Measurements from ENCODE around the gene MTRFR. TPM values are rescaled to one million over a fixed set of nuclear protein-coding genes. Genes with fewer than 3 reads are reported as not detected.

MTRFR gene
- polyA plus RNA-seq, 1 donor (not counting 4 experiments of a cell fraction or from before 2014, with no cell fraction given), result 8.5 TPM

GRCh38 chr12:123280971-123281370 lies 47.7 kb downstream of the MTRFR start:
- Histone ChIP-seq H3K27me3 (ENCODE audit: control insufficient read depth, extremely low read depth, insufficient read depth, low read length) (no peaks in the 10 kb centered on the region), H3K79me2 (ENCODE audit: control insufficient read depth, insufficient read depth, low read length) (no peaks in the 10 kb centered on the region), H3K9me1 (ENCODE audit: control insufficient read depth, extremely low read depth, insufficient read depth, low read length) (no peaks in the 10 kb centered on the region), H4K20me1 (ENCODE audit: control insufficient read depth, extremely low read depth, insufficient read depth, low read length) (no peaks in the 10 kb centered on the region), H3K4me1 (ENCODE audit: control insufficient read depth, extremely low read depth, insufficient read depth, low read length) (no peaks in the 10 kb centered on the region), H3K9me3 (ENCODE audit: control insufficient read depth, low read depth, low read length) (no peaks in the 10 kb centered on the region), H3K36me3 (ENCODE audit: control insufficient read depth in 2 of 2, extremely low read depth in 1 of 2, insufficient read depth in 2 of 2, low read length in 2 of 2) (no peaks in the 10 kb centered on the region), H3K27ac (ENCODE audit: control insufficient read depth, insufficient read depth, low read length) (no peak overlapping the region), H3K4me3 (ENCODE audit: control insufficient read depth in 2 of 3, extremely low read depth in 1 of 3, insufficient read depth in 2 of 3, low read depth in 1 of 3, low read length in 3 of 3) (no peak overlapping the region), H2AFZ (ENCODE audit: control insufficient read depth, low read length) (no peak overlapping the region), H3K9ac (ENCODE audit: control insufficient read depth, extremely low read depth, insufficient read depth, low read length) (no peak overlapping the region), H3K4me2 (ENCODE audit: control insufficient read depth, extremely low read depth, insufficient read depth, low read depth, low read length) (no peak overlapping the region)
- no peak for FAIRE-seq
- no peak for DNase-seq (ENCODE audit: low read depth, low spot score)
- dilution Hi-C loops (cut with MboI; ENCODE audit: extremely low pct_ligation_motif_present, low sequenced_read_pairs), result no loop called here
- no peak for TF ChIP-seq EZH2 (IDR thresholded peaks at IDR 0.05; ENCODE audit: low read length)
- no peak for TF ChIP-seq CTCF (optimal IDR thresholded peaks at IDR 0.05 in 1 of 3, IDR thresholded peaks at IDR 0.05 in 1 of 3, conservative IDR thresholded peaks at IDR 0.05 in 1 of 3; ENCODE audit: extremely low read depth in 1 of 3, insufficient read depth in 2 of 3, low read length in 3 of 3)

GRCh38 chr12:123282111-123282510 lies 48.9 kb downstream of the MTRFR start:
- Histone ChIP-seq H4K20me1 (ENCODE audit: control insufficient read depth, extremely low read depth, insufficient read depth, low read length) (no peaks in the 10 kb centered on the region), H3K27ac (ENCODE audit: control insufficient read depth, insufficient read depth, low read length) (no peak overlapping the region), H2AFZ (ENCODE audit: control insufficient read depth, low read length) (no peak overlapping the region), H3K4me2 (ENCODE audit: control insufficient read depth, extremely low read depth, insufficient read depth, low read depth, low read length) (no peak overlapping the region), H3K27me3 (ENCODE audit: control insufficient read depth, extremely low read depth, insufficient read depth, low read length) (no peaks in the 10 kb centered on the region), H3K4me3 (ENCODE audit: control insufficient read depth in 2 of 3, extremely low read depth in 1 of 3, insufficient read depth in 2 of 3, low read depth in 1 of 3, low read length in 3 of 3) (no peak overlapping the region), H3K36me3 (ENCODE audit: control insufficient read depth in 2 of 2, extremely low read depth in 1 of 2, insufficient read depth in 2 of 2, low read length in 2 of 2) (no peaks in the 10 kb centered on the region), H3K9ac (ENCODE audit: control insufficient read depth, extremely low read depth, insufficient read depth, low read length) (no peak overlapping the region), H3K9me1 (ENCODE audit: control insufficient read depth, extremely low read depth, insufficient read depth, low read length) (no peaks in the 10 kb centered on the region), H3K9me3 (ENCODE audit: control insufficient read depth, low read depth, low read length) (no peaks in the 10 kb centered on the region), H3K4me1 (ENCODE audit: control insufficient read depth, extremely low read depth, insufficient read depth, low read length) (no peaks in the 10 kb centered on the region), H3K79me2 (ENCODE audit: control insufficient read depth, insufficient read depth, low read length) (no peaks in the 10 kb centered on the region)
- DNase-seq (ENCODE audit: low read depth, low spot score) (no peak), FAIRE-seq (no peak)
- dilution Hi-C loops (cut with MboI; ENCODE audit: extremely low pct_ligation_motif_present, low sequenced_read_pairs), result no loop called here
- TF ChIP-seq CTCF (optimal IDR thresholded peaks at IDR 0.05 in 1 of 3, IDR thresholded peaks at IDR 0.05 in 1 of 3, conservative IDR thresholded peaks at IDR 0.05 in 1 of 3; ENCODE audit: extremely low read depth in 1 of 3, insufficient read depth in 2 of 3, low read length in 3 of 3) (no peak), EZH2 (IDR thresholded peaks at IDR 0.05; ENCODE audit: low read length) (no peak)

Measured in keratinocyte (primary cell).